GM10266 (cell line): ENCODE results near the gene OLA1.

Experiments
- DNase-seq: peaks from one replicate; pipeline ENCODE4 v3.0.0; 2012; ENCODE audit errors: extremely low spot score
- TF ChIP-seq, protein P1 (sequence below): IDR thresholded peaks from 2 replicates; pipeline ENCODE4 v1.5.1; 2012; ENCODE audit warnings: mild to moderate bottlenecking, low read depth; ENCODE audit not compliant: control insufficient read depth, insufficient read depth; ENCODE audit errors: missing control alignments

Gene OLA1

DNA sequence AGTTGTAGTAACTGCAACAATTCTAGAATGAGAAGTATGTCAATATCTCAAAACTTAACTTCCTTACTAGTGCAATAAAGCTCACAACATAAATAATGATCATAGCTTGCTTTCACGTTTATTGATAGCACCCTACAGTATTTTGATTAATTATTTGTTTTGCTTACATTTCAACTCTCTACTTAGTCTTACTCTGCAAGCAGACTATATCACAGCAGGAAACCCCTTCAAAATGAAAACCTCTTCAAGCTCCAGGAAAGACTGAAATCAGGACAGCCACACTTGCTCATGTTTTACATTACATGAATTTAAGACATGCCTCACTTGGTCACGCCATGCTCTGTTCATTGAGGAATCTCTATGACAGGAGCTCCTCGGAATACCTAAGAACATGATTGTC is 3.3 kb downstream of the OLA1 start:
- TF ChIP-seq, protein P1, sequence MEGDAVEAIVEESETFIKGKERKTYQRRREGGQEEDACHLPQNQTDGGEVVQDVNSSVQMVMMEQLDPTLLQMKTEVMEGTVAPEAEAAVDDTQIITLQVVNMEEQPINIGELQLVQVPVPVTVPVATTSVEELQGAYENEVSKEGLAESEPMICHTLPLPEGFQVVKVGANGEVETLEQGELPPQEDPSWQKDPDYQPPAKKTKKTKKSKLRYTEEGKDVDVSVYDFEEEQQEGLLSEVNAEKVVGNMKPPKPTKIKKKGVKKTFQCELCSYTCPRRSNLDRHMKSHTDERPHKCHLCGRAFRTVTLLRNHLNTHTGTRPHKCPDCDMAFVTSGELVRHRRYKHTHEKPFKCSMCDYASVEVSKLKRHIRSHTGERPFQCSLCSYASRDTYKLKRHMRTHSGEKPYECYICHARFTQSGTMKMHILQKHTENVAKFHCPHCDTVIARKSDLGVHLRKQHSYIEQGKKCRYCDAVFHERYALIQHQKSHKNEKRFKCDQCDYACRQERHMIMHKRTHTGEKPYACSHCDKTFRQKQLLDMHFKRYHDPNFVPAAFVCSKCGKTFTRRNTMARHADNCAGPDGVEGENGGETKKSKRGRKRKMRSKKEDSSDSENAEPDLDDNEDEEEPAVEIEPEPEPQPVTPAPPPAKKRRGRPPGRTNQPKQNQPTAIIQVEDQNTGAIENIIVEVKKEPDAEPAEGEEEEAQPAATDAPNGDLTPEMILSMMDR = no peak
- DNase-seq = no peak

- no peak for DNase-seq
- TF ChIP-seq, protein P1 = no peak
These were observed 4.5 kb downstream of the OLA1 start for GRCh38 chr2:174243812-174244211.

GRCh38 chr2:174240097-174240496 is 8.2 kb downstream of the OLA1 start:
- TF ChIP-seq, protein P1 = no peak
- no peak for DNase-seq

- no peak for DNase-seq
These were observed 11.9 kb downstream of the OLA1 start for GRCh38 chr2:174236429-174236828.

DNA sequence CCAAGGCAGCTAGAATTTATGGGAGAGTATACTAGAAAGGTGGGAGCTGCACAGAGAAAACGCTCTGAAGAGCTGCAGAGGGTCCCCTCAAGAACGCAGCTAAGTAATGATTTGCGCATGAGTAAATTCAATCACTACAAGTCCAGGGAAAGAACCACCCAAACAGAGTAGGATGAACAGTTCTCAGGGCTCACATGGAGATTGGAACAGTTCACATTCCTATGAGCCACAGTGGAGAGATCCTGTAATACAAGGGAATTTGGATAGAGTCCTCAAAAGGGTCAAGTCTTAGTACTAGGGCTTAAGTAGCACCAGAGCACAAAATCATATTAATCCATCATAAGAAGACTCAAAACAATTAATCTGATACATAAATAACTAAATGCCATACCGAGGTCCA is 12.7 kb downstream of the OLA1 start:
- TF ChIP-seq, protein P1 = no peak
- no peak for DNase-seq

More at GRCh38 chr2:174236429-174236828, 11.9 kb downstream of the OLA1 start:
- TF ChIP-seq, protein P1 = no peak

GRCh38 chr2:174233771-174234275 is 14.5 kb downstream of the OLA1 start:
- no peak for DNase-seq
- TF ChIP-seq, protein P1 = no peak

GRCh38 chr2:174227748-174228147 is 20.6 kb downstream of the OLA1 start:
- no peak for DNase-seq
- TF ChIP-seq, protein P1 = no peak
